NCI-H2227 (cell line): ENCODE measurements around the gene KIAA1614.

Experiments
- DNase-seq: peaks from one replicate; lab custom pipeline; 2025; ENCODE audit not compliant: unreplicated experiment; lab: John Stamatoyannopoulos, UW

The KIAA1614 gene

DNA sequence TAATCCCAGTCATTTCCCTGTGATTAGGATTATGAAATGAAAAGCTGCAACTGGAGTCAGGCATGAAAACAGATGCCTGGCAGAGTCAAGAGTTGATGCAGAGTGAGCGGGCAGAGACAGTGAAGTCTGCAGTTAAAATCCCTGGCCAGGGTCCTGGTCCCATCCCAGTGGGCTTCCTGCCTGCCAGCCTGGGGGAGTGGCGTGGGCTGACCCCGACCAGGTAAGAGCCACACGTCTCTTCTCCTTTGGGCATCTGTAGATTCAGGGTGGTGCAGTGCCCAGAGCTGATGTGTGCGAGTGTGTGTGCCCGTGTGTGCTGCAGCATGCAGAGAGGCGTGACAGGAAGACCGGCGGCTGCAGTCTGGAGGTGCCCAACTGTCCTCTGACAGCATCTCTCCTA, 6.2 kb upstream of the KIAA1614 start:
- DNase-seq = no peak

DNA sequence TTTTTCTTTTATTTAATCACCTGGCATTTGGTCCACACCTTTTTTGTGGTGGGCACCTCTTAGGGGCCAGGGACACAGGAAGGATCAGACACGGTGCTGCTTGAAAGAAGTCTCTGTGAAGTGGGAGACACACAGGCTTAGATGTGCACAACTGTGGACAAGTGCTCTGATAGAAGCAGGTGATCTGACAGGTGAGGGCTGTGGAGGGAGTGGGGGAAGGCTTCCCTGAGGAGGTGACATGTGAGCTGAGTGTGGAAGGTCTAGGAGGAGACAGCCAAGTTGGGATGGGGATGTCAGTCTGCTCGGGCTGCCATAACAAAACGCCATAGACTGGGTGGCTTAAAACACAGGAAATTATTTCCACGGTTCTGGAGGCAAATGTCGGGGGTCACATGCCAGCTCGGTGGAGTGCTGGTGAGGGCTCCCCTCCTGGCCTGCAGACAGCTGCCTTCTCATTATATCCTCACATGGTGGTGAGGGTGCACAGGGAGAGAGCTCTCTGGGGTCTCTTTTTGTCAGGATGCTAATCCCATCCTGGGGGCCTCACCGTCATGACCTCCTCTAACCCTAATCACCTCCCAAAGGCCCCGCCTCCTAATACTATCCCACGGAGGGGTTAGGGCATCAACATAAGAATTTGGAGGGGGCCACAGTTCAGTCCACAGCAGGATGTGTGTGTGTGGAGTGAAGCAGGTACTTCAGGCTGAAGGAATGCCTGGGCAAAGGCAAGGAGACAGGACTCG, 5.2 kb upstream of the KIAA1614 start:
- DNase-seq = no peak

DNA sequence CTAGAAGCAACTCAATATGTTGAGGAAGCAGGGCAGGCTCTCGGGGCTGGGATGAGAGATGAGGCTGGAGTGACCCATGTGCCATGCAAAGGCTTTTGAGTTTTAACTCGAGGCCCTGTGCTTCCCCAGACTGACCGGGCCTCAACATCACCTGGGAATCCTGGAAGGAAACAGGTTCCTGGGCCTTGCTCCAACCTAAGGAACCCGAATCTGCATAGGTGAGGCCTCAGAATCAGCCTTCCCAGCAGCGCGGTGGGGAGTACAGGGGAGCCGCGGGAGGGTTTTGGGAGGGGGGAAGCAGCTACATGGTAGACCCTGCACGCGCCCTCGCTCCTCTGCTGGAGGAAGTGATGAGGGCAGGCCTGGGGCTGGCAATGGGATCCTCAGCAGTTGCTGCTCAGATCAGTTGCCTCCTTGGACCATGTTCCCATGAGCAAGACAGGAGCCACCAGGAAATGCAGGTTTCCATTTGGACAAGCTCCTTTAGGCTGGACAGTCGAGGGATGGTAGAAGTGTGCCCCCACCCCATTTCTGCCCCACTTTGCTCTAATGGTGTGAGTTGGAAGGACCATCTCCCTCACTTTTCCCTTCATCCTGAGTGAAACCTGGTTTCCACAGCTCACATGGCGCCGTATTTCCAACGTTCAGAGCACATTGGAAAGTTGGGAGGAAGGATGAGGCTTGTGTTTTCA, 4.5 kb upstream of the KIAA1614 start:
- no peak for DNase-seq

DNA sequence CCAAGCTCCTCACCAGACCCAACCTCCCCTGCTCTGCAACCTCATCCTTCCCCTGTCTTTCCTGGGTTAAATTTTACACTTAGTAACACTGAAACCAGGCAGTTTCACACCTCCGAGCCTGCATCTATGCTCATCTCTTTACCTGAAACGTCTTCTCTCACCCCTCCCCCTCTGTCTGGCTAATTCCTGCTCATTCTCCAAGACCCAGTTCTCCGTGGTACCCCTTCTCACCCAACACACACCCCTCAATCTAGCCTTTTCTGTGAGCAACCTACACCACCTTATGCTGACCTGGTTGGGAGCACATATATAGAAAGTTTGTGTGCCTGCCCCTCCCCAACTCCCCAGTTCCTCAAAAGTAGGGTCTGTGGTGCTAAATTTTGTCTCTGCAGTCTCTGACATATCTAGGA, 3.7 kb upstream of the KIAA1614 start:
- DNase-seq = no peak

DNA sequence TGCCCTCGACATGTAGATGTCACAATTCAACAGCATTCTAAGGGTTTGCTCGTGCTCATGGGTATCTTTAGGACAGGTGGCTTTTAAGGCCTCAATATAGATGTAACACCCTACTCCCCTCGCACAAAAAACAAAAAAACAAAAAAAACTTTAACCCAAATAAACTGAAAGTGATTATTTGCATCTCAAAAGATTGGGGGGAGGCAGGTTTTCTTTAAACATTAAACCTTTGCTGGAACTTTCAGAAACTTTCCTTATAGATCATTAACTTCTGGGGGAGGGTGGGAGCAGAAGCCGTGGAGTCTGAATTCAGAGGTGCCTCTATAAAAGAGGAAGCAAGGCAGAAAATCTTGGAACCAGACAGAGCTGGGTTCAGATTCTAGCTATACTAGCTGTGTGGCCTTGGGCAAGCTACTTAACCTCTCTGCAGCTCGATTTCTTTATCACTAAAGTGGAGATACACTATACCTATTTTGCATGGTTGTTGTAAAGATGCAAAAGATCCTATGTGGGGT, 3.2 kb upstream of the KIAA1614 start:
- DNase-seq = no peak

DNA sequence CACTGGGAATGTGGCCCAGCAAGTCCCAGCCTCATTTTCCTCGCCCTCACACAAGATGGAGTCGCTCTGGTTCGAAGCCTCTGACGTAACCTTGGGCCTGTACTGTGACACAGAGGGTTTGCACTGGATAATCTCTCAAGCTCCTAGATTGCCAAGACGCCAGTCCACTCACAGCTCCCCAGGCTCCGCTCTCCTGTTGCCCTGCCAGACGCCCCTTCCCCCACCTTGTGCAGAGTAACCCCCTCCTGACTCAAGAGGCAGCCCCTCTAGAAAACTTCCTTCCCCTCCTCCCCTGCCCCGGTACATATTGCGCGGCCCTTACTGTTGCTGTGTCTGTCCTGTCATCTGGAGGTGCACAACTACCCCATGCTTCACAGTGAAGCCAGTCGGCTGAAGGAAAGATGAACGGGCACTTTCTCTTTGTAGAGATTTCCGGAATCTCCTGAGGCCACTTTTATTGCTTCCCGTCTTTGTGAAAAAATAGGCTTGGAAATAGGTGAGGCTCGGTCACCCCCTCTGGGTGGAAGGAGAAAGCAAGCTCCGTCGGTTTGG, 981 bp upstream of the KIAA1614 start:
- no peak for DNase-seq

DNA sequence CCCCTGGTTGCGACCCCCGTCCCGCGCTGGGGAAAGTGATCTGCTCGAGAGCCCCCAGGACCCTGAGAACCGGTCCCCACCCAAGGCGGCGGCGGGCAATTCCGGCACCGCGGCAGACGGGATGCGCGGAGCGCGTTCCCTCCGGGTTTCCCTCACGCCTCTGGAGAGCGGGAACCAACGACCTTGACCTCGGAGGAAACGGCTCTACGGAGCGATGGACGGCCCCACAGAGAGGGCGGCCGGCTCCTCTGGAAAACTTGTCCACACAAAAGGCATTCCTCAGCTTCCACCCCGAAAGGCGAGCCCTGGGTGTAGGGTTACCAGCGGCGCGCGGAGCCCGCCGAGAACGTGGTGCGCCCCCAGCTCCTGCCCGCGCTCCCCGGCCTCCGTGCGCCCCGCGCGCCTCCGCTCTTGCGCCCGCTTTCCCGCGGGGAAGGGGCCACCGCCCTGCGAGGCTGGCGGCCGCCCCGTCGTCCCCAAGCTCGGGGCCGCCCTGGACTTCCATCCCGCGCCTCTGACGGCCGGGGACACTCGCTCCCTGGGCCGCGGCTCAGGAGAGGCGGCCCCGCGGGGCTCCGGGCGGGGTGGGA, 391 bp upstream of the KIAA1614 start:
- DNase-seq = peak; percentile 75

DNA sequence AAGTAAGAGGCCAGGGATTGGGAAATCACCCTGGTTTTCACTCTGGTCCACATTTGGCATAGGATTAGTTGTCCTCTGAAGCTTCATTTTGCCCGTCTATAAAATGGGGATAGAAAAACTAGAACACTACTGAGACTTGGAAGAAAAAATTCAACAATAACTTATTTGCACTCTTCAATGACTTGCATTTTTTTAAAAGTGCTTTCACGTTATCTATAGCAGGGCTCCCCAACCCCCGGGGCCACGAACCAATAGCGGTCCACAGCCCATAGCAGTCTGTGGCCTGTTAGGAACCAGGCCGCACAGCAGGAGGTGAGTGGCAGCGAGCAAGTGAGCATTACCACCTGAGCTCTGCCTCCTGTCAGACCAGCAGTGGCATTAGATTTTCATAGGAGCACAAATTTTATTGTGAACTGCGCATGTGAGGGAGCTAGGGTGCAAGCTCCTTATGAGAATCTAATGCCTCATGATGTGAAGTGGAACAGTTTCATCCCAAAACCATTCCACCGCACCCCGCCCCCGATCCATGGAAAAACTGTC, 2.8 kb downstream of the KIAA1614 start:
- DNase-seq = no peak

DNA sequence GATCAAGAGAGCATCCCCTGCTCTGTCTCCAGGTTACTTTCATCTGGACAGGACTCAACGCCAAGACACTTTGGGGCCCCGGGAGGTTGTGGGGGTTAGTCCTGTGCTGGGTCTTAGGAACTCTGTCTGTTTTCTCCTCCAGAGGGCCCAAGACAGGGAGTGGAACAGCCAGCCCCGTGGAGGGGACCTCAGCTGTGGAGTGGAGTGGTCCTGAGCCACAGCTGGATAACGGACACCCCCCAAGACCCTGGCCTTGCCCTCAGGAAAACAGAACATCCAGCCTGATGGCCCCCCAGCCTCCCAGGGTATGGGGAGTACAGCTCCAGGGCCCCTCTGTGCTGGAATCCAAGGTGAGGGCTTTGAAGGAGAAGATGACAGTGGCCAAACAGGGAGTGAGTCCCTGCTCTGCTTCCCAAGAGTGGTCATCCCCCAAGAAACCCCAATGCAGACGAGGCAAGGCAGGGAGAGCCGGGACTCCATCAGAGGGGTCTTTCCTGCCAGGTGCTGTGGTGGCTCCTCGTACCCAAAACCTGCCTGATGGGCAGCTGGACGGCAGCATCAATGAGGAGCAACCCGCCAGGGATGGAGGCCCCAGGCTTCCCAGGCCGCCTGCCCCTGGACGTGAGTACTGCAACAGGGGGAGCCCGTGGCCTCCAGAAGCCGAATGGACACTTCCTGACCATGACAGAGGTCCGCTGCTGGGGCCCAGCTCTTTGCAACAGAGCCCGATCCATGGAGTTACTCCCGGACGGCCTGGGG, 3.5 kb downstream of the KIAA1614 start:
- DNase-seq = no peak

DNA sequence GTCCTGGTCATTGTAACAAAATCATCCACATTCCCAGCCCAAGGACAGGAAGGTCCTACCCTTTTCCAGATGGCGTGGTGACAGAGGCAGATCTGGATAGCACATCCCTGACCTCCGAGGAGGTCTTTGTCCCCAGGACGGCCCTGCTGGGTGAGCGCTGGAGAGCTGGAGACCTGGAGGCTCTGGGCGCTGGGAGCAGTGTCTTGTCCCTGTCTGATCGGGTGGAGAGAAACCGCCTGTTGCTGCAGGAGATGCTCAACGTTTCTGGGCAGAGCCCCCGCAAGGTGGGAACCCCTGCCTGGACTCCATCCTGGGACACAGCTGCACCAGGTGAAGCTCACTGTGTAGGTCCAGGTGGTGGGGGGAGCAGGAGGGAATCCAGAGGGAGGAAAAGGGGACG, 4.1 kb downstream of the KIAA1614 start:
- no peak for DNase-seq

DNA sequence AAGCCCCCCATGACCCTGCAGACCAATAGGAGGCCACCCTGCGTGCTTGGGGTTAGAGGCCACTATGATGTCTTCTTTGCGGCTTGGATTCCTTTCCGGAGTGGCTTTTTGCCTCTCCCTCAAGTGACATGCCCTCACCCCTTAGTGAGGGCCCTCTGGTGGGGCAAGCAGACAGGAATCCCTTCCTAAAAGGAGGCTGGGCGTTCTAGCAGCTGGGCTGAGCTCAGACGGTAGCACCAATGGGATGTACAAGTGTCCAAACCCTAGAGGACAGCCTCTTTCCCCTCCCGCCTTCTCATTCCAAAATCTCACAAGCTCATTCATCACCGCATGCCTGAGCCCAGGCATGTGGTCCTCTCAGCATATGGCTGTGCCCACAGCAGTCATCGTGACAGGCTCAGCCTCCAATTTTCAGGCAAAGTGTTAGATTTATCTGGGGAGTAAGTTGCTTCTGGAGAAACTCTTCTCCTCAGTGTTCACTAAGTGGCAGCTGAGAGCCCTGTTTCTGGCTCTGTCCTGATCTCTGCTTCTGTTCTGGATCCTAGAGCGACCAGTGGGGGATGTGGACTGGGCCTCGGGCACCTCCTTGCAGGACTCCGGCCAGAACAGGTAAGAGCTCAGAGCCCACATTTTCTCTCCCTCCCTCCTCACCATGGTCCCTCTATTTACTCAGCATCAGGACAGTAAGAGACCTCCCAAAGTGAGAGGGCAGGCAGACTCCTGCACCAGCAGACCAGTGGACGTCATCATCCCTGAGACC, 4.8 kb downstream of the KIAA1614 start:
- DNase-seq = no peak

DNA sequence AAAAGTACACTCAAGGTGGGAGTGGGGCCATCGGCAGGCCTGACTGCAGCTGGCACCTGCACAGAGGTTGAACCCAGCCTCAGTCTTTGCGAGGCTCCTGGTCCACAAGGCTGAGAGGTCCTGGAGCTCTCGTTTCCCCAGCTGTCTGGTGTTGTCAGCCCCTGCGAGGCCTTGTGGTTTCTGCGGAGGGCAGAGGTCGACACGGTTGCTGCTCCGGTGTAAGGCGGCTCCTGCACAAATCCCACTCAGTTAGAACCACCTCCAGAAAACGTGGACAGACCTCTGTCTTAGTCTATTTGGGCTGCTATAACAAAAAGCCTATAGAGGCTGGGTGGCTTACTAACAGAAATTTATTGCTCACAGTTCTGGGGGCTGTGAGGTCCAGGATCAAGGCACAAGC, 5.8 kb downstream of the KIAA1614 start:
- no peak for DNase-seq

DNA sequence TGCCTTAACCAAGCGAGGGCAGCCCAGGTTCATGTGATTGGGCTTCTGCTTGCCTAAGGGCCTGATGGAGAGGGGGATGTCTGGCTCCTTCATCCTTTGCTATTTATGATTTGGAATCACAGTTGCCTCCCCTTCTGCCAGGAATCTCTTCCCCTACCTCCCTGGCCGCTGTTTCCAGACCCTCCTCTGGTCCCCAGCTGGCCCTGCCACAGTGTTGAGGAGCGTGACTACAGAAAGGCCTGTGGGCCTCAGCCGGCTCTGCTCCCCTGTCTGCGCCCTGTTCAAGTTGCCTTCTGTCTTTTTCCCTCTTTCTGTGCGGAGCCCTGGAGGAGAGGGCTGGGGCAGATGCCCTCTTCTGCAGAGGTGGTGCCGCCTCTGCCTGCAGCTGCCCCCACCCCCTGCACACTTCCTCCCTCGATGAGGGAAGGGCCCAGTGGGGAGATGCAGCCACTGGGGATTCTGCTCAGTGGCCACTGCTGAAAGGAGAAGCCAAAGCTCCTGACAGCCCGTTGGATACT, 6.5 kb downstream of the KIAA1614 start:
- no peak for DNase-seq

DNA sequence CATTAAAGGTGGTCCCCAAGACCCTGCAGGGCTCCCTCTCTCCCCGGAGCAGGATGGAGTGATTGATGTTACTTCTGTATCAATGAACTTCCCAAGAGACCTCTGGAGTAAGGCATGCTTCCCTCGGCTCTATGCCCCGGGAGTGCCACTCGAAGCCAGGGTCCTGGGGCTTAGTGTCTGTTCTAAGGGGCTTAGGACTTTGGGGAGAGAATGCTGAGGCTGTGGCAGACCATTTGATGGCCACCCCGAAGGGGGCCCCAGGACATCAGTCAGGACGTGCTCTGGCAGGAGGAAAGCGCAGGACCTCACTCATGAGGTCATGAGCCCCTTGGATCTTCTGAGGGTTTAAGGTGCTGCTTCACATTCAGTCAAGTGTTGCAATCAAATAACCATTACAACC, 7.5 kb downstream of the KIAA1614 start:
- DNase-seq = no peak

DNA sequence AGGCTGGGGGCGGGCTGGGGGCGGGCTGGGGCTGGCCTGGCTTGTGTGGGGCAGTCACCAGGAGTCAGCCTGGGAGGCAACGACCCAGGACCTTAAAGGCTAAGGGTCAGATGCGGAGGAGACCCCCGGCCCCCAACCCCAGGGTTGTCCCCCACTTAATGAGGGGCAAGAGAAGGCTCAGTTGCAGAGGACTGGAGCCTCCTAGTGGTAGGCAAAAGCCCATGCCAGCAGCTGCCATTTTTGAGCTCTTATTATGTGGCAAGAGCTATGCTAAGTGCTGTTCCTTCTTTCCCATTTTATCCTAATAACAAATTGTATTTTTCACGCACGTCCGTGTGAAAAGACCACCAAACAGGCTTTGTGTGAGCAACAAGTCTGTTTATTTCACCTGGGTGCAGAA, 8.0 kb downstream of the KIAA1614 start:
- DNase-seq = no peak

DNA sequence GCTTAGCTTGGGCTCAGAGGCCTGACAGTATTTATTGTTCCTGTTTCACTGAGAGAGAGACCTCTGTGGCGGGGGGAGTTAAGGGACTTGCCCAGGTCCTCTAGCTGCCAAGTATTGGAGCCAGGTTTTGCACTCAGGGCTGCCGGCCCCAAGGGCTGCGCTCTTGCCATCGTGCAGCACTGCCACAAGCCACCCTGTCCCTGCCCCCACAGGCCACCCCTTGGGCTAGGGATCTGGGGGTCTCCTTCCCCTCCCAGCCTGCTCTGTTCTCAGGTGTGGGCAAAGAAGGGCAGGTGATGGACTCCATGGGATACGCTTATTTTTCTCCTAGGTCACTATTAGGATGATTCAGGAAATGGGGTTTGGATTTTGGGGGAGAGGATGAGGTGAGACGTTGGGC, 8.7 kb downstream of the KIAA1614 start:
- DNase-seq = no peak

DNA sequence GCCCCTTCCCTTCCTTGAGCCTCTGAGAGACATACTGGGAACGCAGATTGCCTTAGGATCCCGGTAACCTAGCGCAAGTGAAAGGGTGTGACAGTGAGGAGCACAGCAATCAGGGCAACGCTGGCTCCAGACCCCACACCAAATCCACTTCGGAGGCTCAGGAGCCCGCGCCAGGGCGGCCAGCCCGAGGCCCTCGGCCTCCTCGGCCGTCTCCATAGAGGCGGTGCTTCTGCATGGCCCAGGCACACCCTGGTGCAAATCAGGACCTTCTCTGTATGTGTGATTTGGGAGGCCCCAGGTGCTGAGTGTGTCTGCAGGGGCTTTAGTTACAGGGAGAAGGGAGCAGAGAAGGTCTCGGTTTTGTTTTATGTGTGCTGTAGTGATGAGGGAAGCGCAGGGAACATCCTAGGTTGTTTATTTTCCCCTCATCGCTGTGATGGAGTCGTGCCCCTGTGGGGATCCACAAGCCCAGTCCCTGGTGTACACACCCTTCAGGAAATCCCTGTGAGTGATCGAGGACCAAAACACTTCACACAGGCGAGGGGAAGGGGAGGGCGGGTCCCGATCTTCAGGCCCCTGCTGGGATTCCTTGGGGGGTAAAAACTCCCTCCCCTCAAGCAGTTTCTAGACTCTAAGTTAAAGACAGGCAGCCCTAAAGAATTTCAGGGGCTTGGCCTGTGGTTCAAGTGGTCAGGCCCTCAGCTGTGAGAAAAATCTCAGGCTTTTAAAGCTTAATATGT, 9.4 kb downstream of the KIAA1614 start:
- no peak for DNase-seq

DNA sequence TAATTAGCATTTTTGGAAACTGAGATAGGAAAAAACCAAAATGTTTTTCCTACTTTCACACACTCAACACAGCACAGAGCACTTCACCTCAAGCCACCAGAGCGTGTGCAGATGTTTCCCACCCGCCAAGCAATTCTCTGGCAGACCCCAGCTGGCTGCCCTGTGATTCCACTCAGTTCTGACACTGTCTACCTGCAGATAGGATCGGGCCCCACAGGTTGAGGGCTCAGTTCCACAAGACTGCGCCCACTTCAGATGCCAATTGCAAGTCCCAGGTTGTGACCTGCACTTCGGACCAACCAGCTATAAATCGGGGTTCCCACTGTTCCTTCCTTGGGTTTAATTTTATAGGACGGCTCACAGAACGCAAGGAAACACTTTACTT, 9.9 kb downstream of the KIAA1614 start:
- DNase-seq = no peak
